A549 (cell line): ENCODE data around the gene NSUN7. TPM values are rescaled to one million over a fixed set of nuclear protein-coding genes. Genes with fewer than 3 reads are reported as not detected.

Source experiments
- ATAC-seq, 2 experiments: fragments of 200-7000 bp in 1 of 2; fragments of >200 bp in 1 of 2; cut with Nextera tagmentation in 1 of 2; cut with Tn5 transposase in 1 of 2; 3 replicates each; pipeline versions ENCODE4 v1.8.0 to v1.9.1; 2018 to 2020; ENCODE audit warnings: mild to moderate bottlenecking in 1 of 2, moderate library complexity in 1 of 2
- CTCF ChIA-PET: fragments of 300-600 bp; sonication (Branson Sonifier 250); formaldehyde crosslinking; extraction: SDS; loops from one replicate; lab custom pipeline; 2021; ENCODE audit warnings: antibody characterized with exemption, inconsistent platforms; lab: Yijun Ruan, JAX
- POLR2A ChIA-PET: fragments of 350-600 bp; formaldehyde crosslinking; extraction: SDS; loops from one replicate; lab custom pipeline; 2021; ENCODE audit warnings: antibody characterized with exemption, inconsistent platforms; lab: Yijun Ruan, JAX
- DNase-seq, 2 experiments: peaks; one replicate each; pipeline versions ENCODE4 v3.0.0 to v3.0.0-alpha.2; 2011 to 2016; ENCODE audit warnings: low read depth in 1 of 2, low spot score in 1 of 2
- FAIRE-seq: peaks from 2 replicates; lab custom pipeline; 2011; peaks lifted over from hg19 to GRCh38; lab: Jason Lieb, UNC
- H3K27ac ChIP-seq, 2 experiments: fragments of >200 bp; sonication (Bioruptor Twin); formaldehyde crosslinking; 3 replicates each; pipeline ENCODE4 v1.5.1; 2016 to 2017
- H3K4me1 ChIP-seq: fragments of >200 bp; sonication (Bioruptor Twin); formaldehyde crosslinking; 3 replicates; pipeline ENCODE4 v1.6.1; 2016
- H3K4me2 ChIP-seq: fragments of >200 bp; sonication (Bioruptor Twin); formaldehyde crosslinking; 3 replicates; pipeline ENCODE4 v1.6.1; 2016
- H3K4me3 ChIP-seq: fragments of >200 bp; sonication (Bioruptor Twin); formaldehyde crosslinking; 3 replicates; pipeline ENCODE4 v1.5.1; 2016
- H3K9me3 ChIP-seq: fragments of >200 bp; sonication (Bioruptor Twin); formaldehyde crosslinking; 3 replicates; pipeline ENCODE4 v1.6.1; 2016
- CHD4 ChIP-seq: fragments of 200-600 bp; sonication (generic); IDR thresholded peaks from 2 replicates; pipeline ENCODE4 v1.6.1; 2016; ENCODE audit warnings: antibody characterized with exemption, mild to moderate bottlenecking, borderline replicate concordance
- CTCF ChIP-seq: fragments of >200 bp; sonication (Bioruptor Twin); formaldehyde crosslinking; IDR thresholded peaks from 3 replicates; pipeline ENCODE4 v1.5.1; 2016
- E2F6 ChIP-seq: IDR thresholded peaks from 2 replicates; pipeline ENCODE4 v1.6.1; 2012; ENCODE audit warnings: low read depth, borderline replicate concordance
- EHF ChIP-seq: fragments of 250-450 bp; sonication (Bioruptor Pico); IDR thresholded peaks from 2 replicates; pipeline ENCODE4 v1.5.0; 2020; ENCODE audit warnings: mild to moderate bottlenecking
- EHMT2 ChIP-seq: fragments of 200-600 bp; sonication (generic); IDR thresholded peaks from 2 replicates; pipeline ENCODE4 v1.6.1; 2016; ENCODE audit warnings: antibody characterized with exemption, low read depth, mild to moderate bottlenecking, moderate library complexity
- ELK1 ChIP-seq: fragments of 150-350 bp; IDR thresholded peaks from 2 replicates; pipeline ENCODE4 v1.6.1; 2014; ENCODE audit warnings: low read depth, mild to moderate bottlenecking, low read length
- FOSL2 ChIP-seq, 2 experiments: fragments of 450-650 bp in 1 of 2; fragments of >200 bp in 1 of 2; sonication (Bioruptor Twin) in 1 of 2; formaldehyde crosslinking; IDR thresholded peaks; 2 replicates each; pipeline versions ENCODE4 v1.5.0 to v1.6.1; 2016 to 2020; ENCODE audit warnings: mild to moderate bottlenecking in 1 of 2, moderate library complexity in 1 of 2
- HEYL ChIP-seq: fragments of 250-450 bp; sonication (Bioruptor Pico); IDR thresholded peaks from 2 replicates; pipeline ENCODE4 v1.8.0; 2021; ENCODE audit warnings: mild to moderate bottlenecking, moderate library complexity
- JUN ChIP-seq, 2 experiments: fragments of >200 bp; sonication (Bioruptor Twin); formaldehyde crosslinking; IDR thresholded peaks; 2 replicates in 1 of 2; 3 replicates in 1 of 2; pipeline ENCODE4 v1.6.1; 2016 to 2017
- KDM1A ChIP-seq: fragments of 200-600 bp; sonication (generic); IDR thresholded peaks from 2 replicates; pipeline ENCODE4 v1.6.1; 2016; ENCODE audit warnings: low read depth, mild to moderate bottlenecking
- NFE2L2 ChIP-seq: fragments of 150-350 bp; conservative IDR thresholded peaks from 2 replicates; pipeline ENCODE4 v1.6.1; 2014; ENCODE audit warnings: low read length
- PHF8 ChIP-seq: fragments of 200-600 bp; sonication (generic); IDR thresholded peaks from 2 replicates; pipeline ENCODE4 v1.6.1; 2016; ENCODE audit warnings: low read depth, mild to moderate bottlenecking, antibody characterized with exemption, moderate library complexity, borderline replicate concordance
- RAD21 ChIP-seq, 2 experiments: fragments of >200 bp in 1 of 2; sonication (Bioruptor Twin) in 1 of 2; formaldehyde crosslinking in 1 of 2; IDR thresholded peaks in 1 of 2; conservative IDR thresholded peaks in 1 of 2; 2 replicates in 1 of 2; 3 replicates in 1 of 2; pipeline ENCODE4 v1.6.1; 2012 to 2018; ENCODE audit warnings: inconsistent platforms in 1 of 2
- RARB ChIP-seq: fragments of 250-450 bp; sonication (Bioruptor Pico); IDR thresholded peaks from 2 replicates; pipeline ENCODE4 v1.8.0; 2021; ENCODE audit warnings: mild to moderate bottlenecking, moderate library complexity
- RCOR1 ChIP-seq: fragments of 150-350 bp; IDR thresholded peaks from 2 replicates; pipeline ENCODE4 v1.6.1; 2014; ENCODE audit warnings: antibody characterized with exemption, low read length, low read depth
- REST ChIP-seq: fragments of 200-600 bp; sonication (generic); IDR thresholded peaks from 2 replicates; pipeline ENCODE4 v1.6.1; 2016; ENCODE audit warnings: antibody characterized with exemption, mild to moderate bottlenecking, moderate library complexity
- SMC3 ChIP-seq: fragments of >200 bp; sonication (Bioruptor Twin); formaldehyde crosslinking; IDR thresholded peaks from 3 replicates; pipeline ENCODE4 v1.6.1; 2018; ENCODE audit warnings: inconsistent platforms
- TP53 ChIP-seq: fragments of 250-450 bp; sonication (Bioruptor Pico); IDR thresholded peaks from 2 replicates; pipeline ENCODE4 v1.5.0; 2021; ENCODE audit warnings: mild to moderate bottlenecking, moderate library complexity
- ZC3H11A ChIP-seq: fragments of 450-650 bp; IDR thresholded peaks from 2 replicates; pipeline ENCODE4 v1.6.1; 2014; ENCODE audit warnings: antibody characterized with exemption, mild to moderate bottlenecking
- ZNF302 ChIP-seq: fragments of 250-450 bp; sonication (Bioruptor Pico); IDR thresholded peaks from 2 replicates; pipeline ENCODE4 v1.9.0; 2021; ENCODE audit warnings: inconsistent platforms, mild to moderate bottlenecking, moderate library complexity
- WGBS: methylation state at CpG from one replicate; pipeline ENCODE4 v1.1.6; 2017; ENCODE audit errors: missing lambda C conversion rate; 5-methylcytosine and 5-hydroxymethylcytosine counted together
- polyA plus RNA-seq, 4 experiments: library from polyadenylated mRNA; depleted of rRNA in 3 of 4; stranded (reverse); fragments of >200 nt; fragmentation: RNase III in 1 of 4; extraction: RNeasy Plus Mini Kit Qiagen cat#74134 plus additional on column Dnase treatment in 1 of 4; gene quantifications; 2 replicates in 3 of 4; 3 replicates in 1 of 4; pipeline ENCODE4 v1.2.3, GENCODE V29; 2011 to 2017
- TF ChIP-seq, protein P1 (sequence below): fragments of >200 bp; sonication (Bioruptor Twin); formaldehyde crosslinking; IDR thresholded peaks from 3 replicates; pipeline ENCODE4 v1.6.1; 2016
- TF ChIP-seq, protein P2 (sequence below): fragments of >200 bp; sonication (Bioruptor Twin); formaldehyde crosslinking; IDR thresholded peaks from 2 replicates; pipeline ENCODE4 v1.6.1; 2016

The NSUN7 gene
- polyA plus RNA-seq, 2 of the 4 experiments (the other 2 are of a cell fraction), result 0.65 to 1.4 TPM

GRCh38 chr4:40734497-40734896 is 15.3 kb upstream of the NSUN7 start:
- Histone ChIP-seq H3K4me2 (no peak overlapping the region), H3K4me1 (peaks cover 6% of the 10 kb centered on the region; the same call in 1 of the 3 replicates), H3K27ac (no peak overlapping the region), H3K9me3 (no peaks in the 10 kb centered on the region), H3K4me3 (no peak overlapping the region)
- ChIA-PET CTCF (interaction anchor here (0.6 to 1.5 kb wide), 5 partner anchors 8 to 480 kb away, joined by 3 to 8 read pairs (median 3); partner anchors contain the start of gene APBB2), POLR2A (interaction anchor here (0.7 kb wide), 1 partner anchor 203 kb away, joined by 6 read pairs; no protein-coding TSS in a partner anchor)
- no peak for FAIRE-seq
- no peak for DNase-seq
- TF ChIP-seq CHD4, result no peak
- no peak for TF ChIP-seq ELK1
- no peak for TF ChIP-seq RARB (CRISPR knock-in tag)
- no peak for TF ChIP-seq ZNF302
- ATAC-seq, result no peak
- WGBS, result 63% methylated on average over 5 of the region's 5 CpGs

GRCh38 chr4:40736910-40737309 is 12.8 kb upstream of the NSUN7 start:
- ATAC-seq (peak; percentile 50 to 63; a peak in 2 of 6 replicates), FAIRE-seq (no peak), DNase-seq (peak; percentile 22 to 42)
- no peak overlapping the region for H3K4me3 ChIP-seq
- peak; percentile 60 for TF ChIP-seq SMC3
- TF ChIP-seq RAD21 (conservative IDR thresholded peaks at IDR 0.05 in 1 of 2, IDR thresholded peaks at IDR 0.05 in 1 of 2), result peak; percentile 65 to 68
- TF ChIP-seq, protein P1, sequence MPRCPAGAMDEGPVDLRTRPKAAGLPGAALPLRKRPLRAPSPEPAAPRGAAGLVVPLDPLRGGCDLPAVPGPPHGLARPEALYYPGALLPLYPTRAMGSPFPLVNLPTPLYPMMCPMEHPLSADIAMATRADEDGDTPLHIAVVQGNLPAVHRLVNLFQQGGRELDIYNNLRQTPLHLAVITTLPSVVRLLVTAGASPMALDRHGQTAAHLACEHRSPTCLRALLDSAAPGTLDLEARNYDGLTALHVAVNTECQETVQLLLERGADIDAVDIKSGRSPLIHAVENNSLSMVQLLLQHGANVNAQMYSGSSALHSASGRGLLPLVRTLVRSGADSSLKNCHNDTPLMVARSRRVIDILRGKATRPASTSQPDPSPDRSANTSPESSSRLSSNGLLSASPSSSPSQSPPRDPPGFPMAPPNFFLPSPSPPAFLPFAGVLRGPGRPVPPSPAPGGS, result no peak
- TF ChIP-seq FOSL2 (IDR thresholded peaks at IDR 0.05), result no peak
- TF ChIP-seq FOSL2 (CRISPR knock-in tag; IDR thresholded peaks at IDR 0.05), result no peak
- TF ChIP-seq NFE2L2, result no peak
- TF ChIP-seq KDM1A, result no peak
- TF ChIP-seq CTCF, result peak; percentile 57
- H3K27ac ChIP-seq, result no peak overlapping the region
- WGBS, result 82% methylated on average over 1 of the region's 1 CpG
- 0 out of 3 replicates have a peak, but pooled peaks cover under 1% of the 10 kb centered on the region for H3K4me1 ChIP-seq
- ChIA-PET CTCF (interaction anchor here (0.7 to 2.5 kb wide), 8 partner anchors 8 to 185 kb away, joined by 3 to 13 read pairs (median 4); no protein-coding TSS in a partner anchor), POLR2A (no interaction called here)
- no peak overlapping the region for H3K4me2 ChIP-seq
- H3K9me3 ChIP-seq, result no peaks in the 10 kb centered on the region

DNA sequence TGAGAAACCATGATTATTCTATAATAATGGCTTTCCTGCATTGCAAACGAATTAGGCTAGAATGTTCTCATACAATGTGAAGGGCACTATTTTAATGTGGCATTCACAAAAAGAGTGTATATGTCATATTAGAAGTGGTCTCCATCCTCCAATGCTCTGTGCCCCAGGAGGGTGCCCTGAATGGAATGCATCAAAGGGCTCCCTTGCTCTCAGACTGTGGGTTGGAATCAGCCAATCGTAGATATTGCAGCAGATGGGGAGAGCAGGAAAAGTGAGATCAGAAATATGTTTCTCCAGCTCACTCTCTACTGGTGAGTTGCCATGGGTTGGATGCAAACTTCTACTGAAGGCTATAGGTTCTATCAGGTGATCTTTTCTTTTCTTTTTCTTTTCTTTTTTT is 11.9 kb upstream of the NSUN7 start:
- Histone ChIP-seq H3K4me3 (no peak overlapping the region), H3K4me2 (no peak overlapping the region), H3K9me3 (no peaks in the 10 kb centered on the region), H3K27ac (no peak overlapping the region), H3K4me1 (no peaks in the 10 kb centered on the region)
- ChIA-PET CTCF (interaction anchor here (0.9 to 2.5 kb wide), 5 partner anchors 18 to 184 kb away, joined by 4 to 13 read pairs (median 5); no protein-coding TSS in a partner anchor), POLR2A (interaction anchor here (0.5 kb wide), 1 partner anchor 163 kb away, joined by 3 read pairs; no protein-coding TSS in a partner anchor)
- WGBS, result 38% methylated on average over 2 of the region's 2 CpGs
- DNase-seq, result no peak
- ATAC-seq, result no peak
- no peak for FAIRE-seq
- TF ChIP-seq RCOR1, result no peak
- no peak for TF ChIP-seq HEYL (CRISPR knock-in tag)
- TF ChIP-seq RARB (CRISPR knock-in tag), result no peak
- no peak for TF ChIP-seq ZNF302
- TF ChIP-seq SMC3, result no peak
- no peak for TF ChIP-seq JUN (IDR thresholded peaks at IDR 0.05)
- no peak for TF ChIP-seq TP53 (CRISPR knock-in tag)
- TF ChIP-seq EHF (CRISPR knock-in tag), result no peak
- TF ChIP-seq PHF8, result no peak
- TF ChIP-seq E2F6, result no peak
- TF ChIP-seq EHMT2, result no peak
- TF ChIP-seq REST, result no peak
- TF ChIP-seq ZC3H11A, result no peak
- TF ChIP-seq, protein P2, sequence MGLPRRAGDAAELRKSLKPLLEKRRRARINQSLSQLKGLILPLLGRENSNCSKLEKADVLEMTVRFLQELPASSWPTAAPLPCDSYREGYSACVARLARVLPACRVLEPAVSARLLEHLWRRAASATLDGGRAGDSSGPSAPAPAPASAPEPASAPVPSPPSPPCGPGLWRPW, result no peak
